Astrocyte of the hippocampus (primary cell): ENCODE data around the gene ZNF678.

Source experiments
- DNase-seq: peaks from one replicate; pipeline ENCODE4 v3.0.0; 2011; ENCODE audit warnings: low read depth, low spot score

Gene ZNF678

DNA sequence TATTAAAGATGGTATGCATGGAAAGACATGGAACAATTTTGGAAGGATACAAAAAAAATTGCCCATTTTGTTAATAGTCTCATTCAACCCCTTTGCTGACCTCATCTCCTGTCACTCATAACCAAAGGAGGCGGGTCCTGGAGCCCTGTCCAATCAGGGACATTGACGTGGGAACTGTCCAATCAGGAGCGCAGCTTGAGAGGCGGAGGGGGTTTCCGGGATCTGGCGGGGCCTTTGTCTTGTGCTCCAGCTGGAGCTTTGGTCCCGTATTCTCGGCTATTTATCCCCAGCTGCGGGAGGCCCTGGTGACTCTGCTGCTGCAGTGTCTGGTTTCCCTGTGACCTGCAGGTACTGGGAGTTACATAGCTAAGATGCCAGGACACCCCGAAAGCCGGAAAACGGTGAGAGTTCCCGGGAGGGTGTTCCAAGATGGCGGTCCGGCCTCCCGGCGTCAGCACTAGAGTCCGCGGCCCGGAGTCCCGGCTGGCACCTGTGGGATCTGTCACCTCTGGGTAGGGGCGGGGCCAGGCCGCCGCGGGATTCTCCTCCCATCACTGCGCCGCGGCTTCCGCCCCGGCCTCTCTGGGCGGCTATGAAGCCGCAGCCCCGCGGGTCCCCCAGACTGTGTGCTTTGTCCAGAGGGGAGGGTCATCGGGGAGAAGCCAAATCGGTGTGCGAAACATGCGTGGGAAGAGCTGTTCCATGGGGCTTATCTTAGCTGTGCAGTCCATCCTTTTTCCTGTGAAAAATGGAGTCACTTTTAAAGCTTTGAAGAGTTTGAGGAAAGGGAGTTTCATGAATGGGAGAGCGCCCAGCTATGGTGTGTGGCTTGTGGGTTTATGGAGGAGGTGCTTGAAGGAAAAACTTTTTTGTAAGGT lies at the start of gene ZNF678:
ZNF678 (plus strand) TSS at position 233 of the 878 bp plus-strand sequence. CDS start 87,436 bp downstream, outside the sequence.
- peak; percentile 98 for DNase-seq

DNA sequence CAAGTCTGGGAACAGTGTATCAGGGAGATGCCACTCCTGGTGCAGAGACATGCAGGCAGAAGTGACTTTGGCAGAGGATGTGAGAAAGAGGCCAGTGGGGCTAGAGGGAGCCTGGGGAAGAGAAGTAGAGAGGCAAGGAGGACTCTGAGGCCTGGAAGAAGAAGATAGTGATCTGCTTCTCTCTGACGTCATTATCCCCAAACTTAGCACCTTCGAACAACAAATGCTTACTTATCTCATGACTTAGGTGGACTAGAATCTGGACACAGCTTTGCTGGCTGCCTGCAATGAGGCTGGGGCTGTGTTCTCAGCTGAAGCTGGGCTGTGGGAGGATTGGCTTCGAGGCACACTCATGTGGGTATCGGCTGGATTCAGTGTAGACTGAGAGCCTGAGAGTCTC lies 44.5 kb upstream of the ZNF678 start:
- no peak for DNase-seq

DNA sequence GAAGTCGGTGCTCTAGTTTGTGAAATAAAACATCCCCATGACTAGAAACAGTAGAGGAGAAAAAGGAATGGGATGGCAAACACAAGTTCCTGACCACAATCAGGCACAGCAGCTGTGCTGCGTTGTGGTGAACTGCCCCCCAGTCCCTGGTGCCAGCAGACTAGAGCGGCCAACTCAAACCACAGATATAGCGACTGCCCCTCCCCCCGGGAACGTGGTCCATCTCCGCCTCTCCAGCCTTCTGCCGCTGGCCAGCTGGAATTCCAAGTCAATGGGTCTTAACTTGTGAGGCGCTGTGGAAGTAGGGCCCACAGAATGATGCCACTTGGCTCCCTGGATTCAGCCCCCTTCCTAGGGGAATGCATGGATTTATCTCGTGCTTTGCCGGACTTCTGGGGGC lies 41.6 kb upstream of the ZNF678 start:
- DNase-seq: no peak

DNA sequence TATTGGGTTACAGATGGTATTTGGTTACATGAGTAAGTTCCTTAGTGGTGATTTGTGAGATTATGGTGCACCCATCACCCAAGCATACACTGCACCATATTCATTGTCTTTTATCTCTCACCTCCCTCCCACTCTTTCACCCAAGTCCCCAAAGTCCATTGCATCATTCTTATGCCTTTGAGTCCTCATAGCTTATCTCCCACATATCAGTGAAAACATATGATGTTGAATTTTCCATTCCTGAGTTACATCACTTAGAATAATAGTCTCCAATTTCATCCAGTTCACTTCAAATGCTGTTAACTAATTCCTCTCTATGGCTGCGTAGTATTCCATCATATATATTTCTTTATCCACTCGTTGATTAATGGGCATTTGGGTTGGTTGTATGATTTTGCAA lies 36.8 kb upstream of the ZNF678 start:
- DNase-seq: no peak

DNA sequence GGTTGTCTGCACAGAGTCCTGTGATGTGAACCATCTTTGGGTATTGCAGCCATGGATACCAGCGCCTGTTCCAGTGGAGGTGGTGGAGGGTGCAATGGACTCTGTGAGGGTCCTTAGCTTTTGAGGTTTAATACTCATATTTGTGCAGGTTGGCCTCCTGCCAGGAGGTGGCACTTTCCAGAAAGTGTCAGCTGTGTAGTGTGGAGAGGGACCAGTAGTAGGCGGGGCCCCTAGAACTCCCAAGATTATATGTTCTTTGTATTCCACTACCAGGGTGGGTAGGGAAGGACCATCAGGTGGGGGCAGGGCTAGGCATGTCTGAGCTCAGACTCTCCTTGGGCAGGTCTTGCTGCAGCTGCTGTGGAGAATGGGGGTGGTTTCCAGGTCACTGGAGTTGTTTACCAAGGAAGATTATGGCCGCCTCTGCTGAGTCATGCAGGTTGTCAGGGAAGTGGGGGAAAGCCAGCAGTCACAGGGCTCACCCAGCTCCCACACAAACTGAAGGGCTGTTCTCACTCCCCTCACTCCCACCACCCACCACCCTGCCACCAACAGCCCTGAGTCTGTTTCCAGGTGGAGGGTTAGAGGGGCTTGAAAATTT lies 31.2 kb upstream of the ZNF678 start:
- DNase-seq: no peak

DNA sequence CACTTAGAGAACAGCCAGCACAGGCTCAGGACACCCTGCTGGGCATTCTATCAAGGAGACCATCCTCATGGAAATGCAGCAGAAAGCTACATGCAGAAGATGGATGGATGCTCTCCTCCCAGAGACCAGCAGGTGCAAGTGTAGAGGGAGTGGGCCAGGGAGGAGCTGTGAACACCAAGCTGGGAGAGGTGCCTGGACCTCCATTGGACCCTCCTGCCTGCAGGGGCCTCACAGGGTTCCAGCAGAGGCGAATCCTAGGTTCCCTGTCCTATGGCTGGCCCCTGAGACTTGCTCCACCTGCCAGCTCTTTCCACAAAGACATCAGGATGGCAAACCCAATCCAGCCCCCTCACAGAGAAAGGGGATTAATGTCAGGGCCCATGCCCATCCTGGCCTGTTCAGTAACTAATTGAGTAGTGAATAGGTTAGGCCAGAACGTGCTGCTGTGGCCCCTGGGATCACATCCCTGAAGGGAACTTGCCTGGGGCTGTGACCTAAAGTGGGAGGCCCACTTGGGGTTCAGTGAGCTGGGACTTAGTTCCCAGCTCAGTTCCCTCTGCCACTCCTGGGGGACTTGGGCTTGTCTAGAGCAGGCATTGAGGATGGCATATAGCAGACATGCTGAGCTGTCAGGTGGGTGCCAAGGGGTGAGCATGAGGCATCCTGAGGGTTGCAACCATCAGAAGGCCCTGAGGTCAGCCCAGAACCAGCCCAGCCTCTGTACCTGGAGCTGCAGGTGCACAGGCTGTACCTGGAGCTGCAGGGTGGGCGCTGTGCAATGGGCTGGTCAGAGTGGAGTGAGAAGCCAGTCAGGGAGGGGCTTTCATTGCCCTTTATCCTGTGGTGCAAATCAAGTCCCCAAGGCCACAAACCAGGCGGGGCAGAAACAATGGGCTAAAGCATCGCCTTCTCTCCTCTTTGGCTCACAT lies 22.9 kb upstream of the ZNF678 start:
- no peak for DNase-seq

DNA sequence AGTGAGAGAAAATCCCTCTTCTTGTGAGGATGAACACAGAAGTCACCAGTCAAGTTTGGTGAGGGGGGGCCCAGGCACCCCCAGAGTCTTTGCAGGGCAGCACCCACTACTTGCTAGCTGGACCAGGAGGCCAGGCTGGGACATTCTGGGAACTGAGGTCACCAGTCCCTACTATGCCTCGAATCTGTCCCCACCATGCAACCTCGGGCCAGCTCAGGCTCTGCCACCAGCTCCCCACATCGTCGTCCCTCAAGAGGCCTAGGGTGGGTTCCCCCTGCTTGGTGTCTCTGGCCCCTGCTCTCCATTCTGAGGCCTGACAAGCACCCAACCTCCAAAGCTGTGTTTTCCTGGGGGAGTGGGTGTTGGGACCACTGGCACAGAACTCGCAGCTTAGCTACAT lies 22.2 kb upstream of the ZNF678 start:
- no peak for DNase-seq

DNA sequence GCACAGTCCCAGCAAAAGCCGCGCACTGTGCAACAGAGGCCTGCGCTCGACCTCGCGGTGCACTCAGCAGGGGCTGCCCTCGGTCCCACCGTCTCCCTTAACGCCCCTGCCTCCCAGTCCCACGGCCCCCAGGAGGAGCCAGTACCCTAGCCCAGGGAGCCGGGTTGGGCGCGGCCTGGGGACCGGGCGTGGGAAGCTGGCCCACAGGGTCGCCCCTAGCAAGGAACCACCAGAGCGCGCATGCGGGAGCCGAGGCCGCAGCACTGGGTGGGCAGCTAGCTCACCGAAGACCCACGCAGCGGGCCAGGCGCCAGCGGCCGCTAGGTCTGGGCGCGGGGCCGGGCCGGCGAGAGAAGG lies 21.6 kb upstream of the ZNF678 start:
- no peak for DNase-seq

DNA sequence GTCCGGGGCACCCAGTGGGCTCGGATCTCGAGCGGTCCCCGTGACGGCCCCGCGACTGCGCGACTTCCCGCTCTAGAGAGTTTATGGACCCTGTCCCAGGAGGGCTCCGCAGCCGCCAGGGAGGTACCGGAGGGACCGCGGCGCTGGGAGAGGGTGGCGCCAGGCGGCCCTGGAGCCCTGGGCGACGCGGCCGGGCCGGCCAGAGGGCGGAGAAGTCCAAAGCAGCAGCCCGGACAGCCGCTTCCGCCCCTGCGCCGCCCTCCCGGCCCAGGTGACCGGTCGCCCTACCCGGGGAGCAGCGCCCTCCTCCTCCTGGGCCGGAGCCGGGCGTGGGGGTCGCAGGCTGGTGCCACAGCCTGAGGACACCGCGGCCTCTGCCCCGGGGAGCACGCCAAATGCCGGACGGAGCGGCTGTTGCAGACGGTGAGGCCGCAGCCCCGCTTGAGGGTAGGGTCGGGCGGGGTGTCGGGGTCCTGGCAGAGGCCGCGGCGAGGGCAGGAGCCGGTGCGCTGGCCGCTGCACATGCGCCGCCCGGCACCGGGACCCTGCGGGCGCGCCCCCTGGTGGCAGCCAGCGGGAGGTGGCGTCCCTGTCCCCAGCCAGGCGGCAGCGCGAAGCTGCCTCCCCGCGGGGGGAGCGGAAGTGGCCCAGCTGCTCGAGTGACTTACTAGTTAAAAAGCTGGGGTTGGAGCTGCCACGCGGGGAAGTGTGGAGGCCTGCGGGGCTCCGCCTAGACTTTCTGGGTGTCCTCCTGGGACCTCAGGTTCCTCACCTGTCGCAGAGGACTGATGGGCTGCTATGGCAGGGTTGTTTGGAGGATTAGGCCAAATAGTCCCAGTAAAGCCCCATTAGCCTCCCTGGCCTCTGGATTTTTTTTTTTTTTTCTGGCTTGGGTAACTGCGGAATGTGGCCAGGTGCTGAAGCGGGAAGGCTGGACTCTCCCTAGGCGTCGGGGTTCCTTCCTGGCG lies 20.9 kb upstream of the ZNF678 start:
- DNase-seq: peak; percentile 95

DNA sequence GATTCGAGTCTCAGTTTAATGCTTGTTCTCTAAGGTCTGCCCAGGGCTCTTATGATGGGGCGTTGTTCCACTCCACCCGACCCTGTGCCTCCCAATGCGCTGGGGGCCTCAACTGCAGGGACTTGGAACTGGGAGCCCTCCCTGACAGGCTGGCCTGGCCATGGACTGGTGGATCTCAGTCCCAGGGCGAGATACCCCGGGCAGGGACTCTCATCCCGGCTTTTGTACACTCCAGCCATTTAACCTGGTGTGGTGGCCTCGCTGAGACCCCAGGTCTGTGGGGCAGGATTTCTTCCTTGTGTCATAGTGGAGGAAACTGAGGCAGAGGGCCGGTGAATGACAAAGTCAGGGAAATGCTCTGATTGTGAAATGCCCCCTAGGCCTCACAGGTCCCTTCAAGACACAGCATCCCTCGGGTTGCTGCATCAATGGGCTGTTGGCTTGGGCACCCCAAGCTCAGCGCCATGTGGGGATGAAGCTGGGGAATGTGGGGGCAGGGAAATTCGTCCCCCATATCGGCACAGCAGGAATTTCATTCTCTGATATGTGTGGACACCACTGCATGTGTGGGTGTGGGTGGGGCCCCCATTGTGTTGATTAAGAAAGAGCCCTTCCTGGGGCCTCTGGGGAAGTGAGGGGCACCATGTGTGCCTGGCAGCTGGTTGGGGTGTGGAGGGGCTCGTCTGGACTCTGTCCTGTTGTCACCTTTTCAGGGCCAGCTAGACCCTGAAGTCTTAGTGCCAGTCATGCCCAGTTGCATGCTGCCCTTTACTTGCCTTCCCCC lies 19.9 kb upstream of the ZNF678 start:
- no peak for DNase-seq

DNA sequence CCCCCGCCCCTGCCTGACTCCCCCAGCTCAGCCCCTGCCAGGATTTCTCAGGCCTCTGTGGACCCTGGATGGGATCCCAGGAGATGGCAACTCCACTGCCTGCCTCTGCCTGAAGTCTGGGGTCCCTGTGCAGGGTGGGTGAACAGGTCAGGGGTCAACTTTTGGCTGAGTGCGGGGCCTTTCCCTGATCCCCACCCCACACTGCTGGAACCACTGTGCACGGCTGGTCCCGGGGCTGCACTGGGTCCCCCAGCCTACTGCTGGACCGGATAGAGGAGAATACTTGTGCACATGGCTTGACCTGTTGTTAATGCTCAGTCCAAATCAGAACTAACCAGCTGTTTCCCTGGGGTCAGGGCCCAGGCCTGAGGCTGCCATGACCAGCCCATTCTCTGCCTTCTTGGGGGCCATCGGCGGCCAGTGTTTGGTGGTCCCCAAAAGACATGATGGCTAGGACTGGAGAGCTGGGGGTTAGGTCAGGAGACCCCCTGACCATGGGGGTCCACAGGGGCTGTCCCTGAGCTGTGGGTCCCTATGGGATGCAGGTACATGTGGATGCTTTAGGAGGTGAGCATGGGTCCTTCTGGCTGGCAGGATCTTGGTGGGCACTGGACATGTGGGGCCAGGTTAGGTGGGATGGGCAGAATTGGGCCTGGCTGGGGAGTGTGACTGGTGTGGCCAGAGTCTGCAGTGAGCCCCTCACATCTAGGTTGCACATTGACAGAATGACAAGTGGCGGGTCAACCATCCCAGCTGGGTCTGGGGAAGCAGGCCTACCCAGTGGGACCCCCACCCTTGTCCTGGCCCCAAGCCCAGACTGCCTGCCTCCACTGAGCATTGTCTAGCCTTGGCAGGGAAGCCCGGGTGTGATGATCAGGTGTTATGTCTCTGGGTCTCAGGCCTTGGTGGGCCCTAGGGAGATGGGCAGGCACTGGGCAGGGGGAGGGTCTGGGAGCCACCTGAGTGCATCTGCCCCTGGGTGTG lies 19.0 kb upstream of the ZNF678 start:
- no peak for DNase-seq

DNA sequence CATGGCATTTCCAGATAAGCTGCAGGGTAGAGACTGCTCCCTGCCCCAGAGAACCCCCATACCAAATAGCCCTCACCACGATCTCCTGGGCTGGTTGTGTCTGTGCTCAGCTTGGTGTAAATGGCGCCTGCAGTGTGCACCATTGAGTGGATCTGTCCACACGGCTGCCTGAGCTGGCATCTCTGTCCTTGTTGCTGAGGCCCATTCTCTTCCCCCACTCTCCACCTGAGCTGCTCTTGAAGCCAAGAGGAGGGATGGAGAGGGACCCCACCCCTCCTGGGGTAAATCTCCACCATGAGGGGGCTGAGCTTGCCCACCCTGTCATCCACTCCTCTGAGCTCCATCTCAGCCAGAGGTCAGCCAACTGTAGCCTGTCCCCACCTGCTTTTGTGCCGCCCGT lies 18.0 kb upstream of the ZNF678 start:
- no peak for DNase-seq

DNA sequence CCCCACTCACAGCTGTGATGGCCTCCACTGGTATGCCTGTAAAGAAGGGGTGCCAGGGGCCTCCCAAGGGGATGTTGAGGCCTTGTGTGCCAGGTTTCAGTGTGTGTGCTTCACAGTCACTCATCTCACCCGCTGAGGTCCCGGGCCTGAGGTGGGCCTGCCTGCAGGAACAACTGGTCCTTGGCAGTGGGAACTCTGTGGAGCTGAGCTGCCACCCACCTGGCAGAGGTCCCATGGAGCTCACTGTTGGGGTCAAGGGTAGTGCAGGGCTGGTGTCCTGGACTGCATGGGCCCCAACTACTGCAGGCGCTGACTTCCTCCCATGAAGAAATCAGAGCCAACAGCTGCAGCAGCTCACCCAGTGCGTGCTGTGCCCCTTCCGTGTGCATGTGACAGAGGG lies 17.3 kb upstream of the ZNF678 start:
- no peak for DNase-seq

DNA sequence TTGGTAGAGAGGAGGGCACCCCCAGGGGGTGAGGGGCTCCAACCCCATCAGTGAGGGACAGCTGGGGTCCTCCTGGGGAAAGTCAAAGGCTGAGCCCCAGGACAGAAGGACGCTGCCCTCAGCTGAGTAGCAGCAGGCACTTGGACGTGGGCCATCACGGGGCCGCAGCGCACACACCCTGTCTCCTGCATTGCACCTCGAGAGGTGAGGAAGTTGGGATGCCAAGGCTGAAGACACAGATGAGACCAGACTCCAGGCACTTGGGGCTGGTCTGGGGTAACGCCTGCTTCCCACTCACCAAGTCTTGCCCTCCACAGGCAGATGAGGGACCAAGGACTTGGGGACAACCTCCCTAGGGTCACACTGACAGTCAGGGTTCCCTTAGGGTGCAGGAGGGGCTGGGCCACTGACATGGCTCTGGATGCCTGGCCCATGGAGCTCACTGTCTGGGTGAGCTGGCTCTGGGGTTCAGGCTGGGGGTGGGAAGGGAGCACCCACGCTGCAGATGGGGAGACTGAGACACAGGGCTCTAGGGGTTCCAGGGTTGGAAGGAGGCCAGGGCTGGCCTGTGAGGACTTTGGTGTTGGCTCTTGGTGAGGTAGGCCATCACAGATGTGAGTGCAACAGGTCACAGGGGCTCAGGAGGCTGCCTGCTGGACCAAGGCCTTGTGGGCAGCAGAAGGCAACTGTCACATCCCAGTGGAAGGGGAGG lies 16.6 kb upstream of the ZNF678 start:
- DNase-seq: no peak

DNA sequence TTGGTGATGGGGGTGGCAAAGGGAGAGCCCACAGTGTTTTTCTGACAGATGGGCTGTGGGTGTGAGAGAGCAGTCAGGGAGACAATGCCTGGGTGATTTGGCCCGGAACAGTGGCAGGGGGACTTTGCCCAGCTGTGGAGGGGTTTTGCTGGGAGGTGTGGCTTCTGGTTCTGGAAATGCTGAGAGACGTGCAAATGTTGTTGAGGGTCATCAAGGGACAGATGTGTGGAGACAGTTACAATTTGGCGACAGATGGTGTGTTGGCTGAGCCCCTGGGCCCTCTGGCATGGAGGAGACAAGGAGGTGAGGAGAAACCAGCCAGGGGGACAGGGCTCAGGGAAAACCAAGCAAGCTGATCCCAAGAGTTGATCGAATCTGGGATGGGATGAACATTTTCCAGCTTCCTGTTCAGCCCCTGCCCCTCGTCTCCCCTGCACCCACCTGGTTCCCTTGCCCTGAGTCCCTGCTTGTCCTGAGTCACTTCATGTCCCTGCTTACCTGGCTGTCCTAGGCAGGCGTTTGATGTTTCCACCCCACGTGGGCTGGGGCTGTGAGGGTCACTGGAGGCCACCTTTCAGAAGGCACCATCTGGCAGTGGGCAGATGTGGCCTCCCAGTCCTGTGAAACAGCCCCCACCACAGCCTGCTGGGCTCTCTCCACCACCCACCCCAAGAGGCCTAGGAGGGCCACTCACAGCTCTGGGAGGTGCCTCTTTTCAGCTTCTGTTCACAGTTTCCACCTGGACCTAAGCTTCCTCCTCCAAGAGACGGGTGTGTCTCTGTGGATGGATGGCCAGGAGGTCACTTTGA lies 15.8 kb upstream of the ZNF678 start:
- DNase-seq: no peak

DNA sequence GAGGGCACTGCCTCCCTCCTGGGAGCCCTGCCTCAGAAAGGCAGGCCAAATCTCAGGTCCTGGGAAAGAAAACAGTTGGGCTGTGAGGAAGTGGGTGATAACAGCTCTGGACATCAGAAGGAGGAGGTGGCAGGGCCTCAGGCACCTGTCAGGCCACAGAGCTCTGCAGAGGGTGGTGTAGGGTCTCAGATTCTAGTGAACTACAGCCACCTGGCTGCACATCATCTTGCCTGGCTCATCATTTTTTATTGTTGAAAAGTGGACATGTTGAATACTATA lies 15.3 kb upstream of the ZNF678 start:
- DNase-seq: no peak

DNA sequence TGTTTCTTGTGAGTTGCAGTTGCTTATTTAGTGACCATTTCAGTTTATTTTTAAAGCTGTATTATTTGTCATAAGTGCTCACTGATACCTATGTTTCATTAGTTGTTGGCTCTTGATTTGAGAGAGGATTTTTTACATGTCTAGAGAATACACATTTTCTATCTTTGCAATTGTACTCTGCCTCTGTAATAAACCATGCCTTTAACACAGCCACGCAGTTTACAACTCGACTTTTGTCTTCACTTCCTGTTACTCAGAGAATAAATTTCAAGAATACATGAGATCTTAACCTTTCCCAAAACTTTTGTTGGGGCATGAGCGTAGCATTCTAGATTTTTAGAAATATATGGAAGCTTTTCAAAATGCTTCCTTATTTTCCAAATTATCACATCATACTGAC lies 14.9 kb upstream of the ZNF678 start:
- DNase-seq: no peak

DNA sequence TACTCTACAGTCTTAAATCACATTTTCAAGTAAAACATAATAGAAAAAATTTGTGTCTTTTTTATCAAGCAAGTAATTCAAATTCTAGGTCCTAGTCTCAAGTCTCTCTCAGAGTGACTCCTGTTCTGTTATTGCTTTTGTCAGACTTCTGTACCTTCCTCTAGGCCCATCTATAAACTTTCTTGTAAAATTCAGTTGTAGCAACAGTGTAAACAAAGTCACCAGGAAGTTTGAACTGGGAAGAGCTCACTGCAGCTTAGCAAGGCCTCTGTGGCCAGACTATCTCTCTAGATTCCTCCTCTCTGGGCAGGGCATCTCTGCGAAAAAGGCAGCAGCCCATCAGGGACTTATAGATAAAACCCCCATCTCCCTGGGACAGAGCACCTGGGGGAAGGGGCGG lies 13.5 kb upstream of the ZNF678 start:
- no peak for DNase-seq
